GM21529 (cell line): ENCODE data around the gene SYNE1.
"Not testable (repeated sequence)": the region's sequence is repeated elsewhere in the genome, so short reads cannot be mapped to it uniquely, and the experiment has no call there.

Source experiments
- ATAC-seq: cut with Tn5 transposase; IDR thresholded peaks from one replicate; pipeline ENCODE4 v1.9.1; 2021; ENCODE audit not compliant: unreplicated experiment

SYNE1 gene

DNA sequence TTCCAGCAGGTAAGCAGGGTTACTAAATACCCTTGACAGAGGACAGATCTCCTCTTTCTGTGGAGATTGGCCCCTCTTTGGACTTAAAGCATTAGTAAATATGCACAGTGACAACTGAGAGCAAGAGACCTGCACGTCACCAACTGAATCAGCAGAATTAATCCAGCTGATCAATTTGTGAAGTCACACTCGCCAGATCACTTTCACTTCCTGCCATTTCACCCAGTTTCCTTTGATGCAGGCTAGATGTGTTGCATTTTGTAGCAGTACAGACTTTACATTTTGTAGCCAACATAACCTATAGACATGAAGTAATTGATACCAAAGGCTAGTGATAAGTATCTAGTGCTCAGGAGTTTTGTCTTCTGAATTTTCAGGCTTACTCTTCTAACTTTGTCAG lies 11.9 kb downstream of the SYNE1 start:
- no peak for ATAC-seq

DNA sequence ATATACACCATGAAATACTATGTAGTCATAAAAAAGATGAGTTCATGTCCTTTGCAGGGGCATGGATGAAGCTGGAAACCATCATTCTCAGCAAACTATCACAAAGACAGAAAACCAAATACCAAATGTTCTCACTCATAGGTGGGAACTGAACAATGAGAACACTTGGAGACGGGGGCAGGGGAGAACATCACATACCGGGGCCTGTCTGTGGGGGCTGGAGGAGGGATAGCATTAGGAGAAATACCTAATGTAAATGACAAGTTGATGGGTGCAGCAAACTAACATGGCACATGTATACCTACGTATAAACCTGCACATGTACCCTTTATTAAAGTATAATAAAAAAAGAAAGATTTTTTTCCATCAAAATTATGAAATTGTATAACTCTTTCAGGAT lies 22.4 kb downstream of the SYNE1 start:
- not testable (repeated sequence) for ATAC-seq

DNA sequence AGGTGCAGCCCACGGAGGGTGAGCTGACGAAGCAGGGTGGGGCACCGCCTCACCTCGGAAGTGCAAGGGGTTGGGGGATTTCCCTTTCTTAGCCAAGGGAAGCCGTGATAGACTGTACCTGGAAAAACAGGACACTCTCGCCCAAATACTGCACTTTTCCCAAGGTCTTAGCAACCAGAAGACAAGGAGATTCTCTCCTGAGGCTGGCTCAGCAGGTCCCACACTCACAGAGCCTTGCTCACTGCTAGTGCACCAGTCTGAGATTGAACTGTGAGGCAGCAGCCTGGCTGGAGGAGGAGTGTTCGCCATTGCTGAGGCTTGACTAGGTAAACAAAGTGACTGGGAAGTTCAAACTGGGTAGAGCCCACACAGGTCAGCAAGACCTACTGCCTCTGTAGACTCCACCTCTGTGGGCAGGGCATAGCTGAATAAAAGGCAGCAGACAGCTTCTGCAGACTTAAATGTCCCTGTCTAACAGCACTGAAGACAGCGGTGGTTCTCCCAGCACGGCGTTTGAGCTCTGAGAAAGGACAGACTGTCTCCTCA lies 28.0 kb downstream of the SYNE1 start:
- ATAC-seq, result no peak

DNA sequence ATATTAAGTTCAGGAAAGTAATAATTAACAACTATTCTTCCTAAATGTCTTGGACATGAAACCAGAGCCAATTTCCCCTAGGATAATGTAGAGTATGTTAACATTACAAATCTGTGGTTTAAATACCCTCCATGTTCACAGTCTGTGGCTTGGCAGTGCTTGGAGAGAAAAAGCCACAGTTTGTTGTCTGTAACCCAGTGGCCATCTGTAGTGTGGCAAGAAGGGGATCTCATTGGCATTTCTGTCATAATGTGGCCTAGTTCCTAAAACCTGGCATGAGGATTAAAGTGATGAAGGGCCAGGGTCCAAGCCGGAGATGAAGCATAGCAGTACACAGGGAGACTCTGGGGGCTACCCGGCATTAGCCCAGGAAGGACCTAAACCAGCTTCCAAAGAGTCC lies 31.2 kb downstream of the SYNE1 start:
- ATAC-seq, result no peak

DNA sequence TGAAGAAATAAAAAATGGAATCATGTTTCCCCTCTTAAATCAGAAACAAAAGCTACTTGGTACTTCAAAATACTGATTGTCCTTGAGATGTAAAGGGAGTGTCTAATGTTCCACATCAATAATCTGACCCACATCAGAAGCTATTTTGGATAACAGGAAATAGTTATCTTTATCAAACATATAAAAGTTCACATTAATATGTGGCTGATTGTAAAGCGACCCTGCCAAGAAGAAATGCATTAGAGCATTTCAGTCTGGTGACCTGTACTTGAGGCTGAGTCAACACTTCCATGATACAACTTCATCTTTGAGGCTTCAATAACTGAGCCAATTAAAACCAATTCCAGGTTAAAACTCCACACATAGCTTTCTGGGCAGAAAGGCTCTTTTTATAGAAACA lies 31.8 kb downstream of the SYNE1 start:
- ATAC-seq, result no peak

DNA sequence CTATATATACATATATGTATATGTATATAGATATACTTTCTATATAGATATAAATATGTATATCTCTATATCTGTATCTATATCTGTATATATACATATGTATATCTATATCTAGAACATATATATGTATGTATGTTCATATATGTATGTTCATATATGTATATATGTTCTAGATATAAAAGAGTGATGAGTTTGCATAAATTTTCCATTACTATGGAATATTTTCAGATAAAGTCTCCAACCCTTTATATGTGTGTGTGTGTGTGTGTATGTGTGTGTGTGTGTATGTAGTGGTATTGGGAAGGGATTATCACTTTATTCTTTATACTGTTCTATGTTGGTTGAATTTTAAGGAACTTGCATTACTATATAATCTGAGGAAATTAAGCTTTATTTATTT lies 33.3 kb downstream of the SYNE1 start:
- no peak for ATAC-seq

DNA sequence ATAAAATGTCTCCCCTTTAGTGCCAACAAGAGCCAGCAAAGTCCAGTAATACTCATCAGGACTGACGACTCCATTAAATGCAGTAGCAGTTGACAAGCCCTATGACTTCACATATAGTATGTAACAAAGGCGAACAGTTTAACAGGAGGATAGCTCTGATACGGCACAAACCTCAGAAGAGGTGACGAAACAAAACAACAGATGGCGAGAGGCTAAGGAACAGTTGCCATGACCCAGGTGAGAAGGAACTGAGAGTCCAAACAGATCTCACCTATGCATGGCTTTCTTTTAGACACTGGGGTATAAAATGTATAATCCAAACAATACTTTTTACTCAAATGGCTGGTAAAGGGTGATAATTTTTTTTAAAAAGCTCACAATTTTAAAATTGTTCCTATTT lies 37.1 kb downstream of the SYNE1 start:
- ATAC-seq, result no peak

DNA sequence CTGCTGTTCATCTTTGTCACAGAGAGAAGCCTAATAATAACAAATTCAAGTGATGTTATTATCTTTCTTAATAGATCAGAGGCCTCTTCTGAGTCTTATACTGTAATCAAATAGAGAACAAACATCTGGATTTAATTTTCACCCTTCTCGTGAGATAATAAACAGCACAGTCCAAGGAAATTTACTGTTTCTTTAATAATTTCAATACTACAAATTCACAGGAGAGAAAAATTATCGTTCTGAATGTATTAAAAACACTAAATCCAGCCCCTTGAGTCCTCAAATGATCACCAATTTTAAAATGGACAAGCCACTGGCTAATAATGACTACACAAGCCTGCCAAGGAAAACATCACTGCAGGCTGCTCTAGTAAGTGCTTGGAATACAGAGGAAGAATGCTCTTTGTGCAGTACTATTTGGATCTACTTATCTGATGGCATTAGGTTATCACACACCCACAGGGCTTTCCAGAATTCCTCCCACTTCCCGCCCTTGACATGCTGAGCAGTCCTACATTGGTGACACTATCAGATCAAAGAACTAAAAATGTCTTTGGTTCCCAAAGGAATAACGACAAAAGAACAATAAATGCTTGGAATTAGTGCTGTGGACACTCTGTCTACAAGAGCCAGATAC lies 38.1 kb downstream of the SYNE1 start:
- ATAC-seq, result no peak

DNA sequence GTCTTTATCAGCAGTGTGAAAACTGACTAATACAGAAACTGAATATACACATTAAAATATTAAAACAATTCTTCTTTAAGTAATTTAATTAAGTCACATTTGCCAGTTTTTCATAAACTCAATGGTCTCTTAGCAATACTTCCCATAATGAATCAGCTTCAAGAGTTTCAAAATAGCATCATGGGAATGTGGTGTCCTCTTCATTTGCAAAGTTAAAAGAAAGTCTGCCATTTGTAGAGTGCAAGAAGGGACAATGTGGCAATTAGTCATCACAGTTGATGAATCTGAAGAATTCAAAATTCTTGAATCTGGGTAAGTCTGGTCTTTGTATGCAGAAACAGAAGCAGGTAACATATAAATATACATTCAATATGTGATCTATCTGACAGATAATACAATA lies 38.7 kb downstream of the SYNE1 start:
- ATAC-seq, result no peak

DNA sequence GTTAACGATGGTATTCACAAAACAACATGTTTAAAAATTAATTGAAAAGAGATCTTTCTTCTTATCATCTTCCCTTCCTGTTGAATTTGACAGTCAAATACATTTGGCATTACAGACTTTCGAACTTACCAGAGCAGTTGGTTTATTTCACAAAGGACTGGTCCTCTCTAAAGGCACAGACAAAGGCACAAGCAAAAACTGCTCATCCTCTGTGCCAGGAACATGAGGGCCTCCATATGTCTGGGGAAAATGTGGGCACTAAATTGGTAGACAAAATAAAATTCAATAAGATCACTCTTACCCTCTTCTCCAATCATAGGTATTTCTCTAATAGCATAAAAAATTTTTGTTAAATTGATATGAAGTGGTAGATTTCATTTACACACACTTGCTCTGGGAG lies 40.4 kb downstream of the SYNE1 start:
- no peak for ATAC-seq

DNA sequence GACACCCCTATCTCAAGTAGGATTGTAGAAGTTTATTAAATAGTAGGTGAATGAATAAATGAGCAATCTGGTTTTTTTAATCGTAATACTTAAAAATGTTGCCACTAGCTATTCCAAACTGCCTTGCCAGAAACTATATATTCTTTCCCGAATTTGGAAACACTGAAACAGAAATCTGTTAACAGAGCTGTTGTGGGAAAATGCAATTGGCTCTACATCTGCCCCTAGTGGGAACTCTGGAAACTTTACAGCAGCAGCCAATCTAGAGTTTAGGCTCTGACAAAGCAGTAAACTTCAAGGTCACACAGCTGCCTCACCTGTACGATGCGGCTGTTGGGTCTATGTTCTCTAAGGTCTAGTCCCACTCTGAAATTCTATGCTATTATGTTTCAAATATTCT lies 41.7 kb downstream of the SYNE1 start:
- ATAC-seq, result no peak

DNA sequence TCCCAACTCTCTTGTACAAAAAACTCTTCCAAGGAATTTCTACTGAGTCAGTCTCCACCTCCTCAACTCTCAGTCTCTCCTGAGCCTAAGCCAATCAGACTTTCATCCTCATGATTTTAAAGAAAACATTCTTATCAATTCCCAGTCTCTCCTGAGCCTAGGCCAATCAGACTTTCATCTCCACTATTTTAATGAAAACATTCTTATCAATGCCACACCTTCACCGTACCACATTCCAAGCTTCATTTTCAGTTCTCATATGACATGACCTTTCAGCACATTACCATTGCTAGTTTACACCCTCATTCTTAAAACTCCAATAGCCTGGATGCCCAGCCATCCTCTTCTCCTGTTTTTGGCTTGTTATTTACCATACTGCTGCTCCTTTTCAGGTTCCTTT lies 42.5 kb downstream of the SYNE1 start:
- ATAC-seq, result no peak

DNA sequence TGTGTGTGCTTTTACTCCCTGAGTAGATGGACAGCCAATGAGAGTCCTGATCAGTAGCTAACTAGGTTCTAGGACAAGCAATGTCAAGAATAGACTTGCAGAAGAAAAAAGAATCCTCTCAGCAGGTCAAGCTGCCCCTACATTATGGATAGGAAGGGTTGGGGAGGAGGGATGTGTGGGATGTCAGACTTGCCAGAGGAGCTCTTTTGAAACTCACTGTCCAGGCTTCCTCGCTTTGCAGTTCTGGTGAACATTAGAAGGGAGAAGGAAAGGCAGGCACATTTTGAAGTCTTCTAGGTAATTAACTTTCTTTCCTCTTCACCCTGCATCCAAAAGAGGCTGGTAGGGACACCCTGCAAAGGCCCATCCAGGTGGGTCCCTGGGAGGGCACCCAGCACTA lies 48.7 kb downstream of the SYNE1 start:
- ATAC-seq, result no peak

DNA sequence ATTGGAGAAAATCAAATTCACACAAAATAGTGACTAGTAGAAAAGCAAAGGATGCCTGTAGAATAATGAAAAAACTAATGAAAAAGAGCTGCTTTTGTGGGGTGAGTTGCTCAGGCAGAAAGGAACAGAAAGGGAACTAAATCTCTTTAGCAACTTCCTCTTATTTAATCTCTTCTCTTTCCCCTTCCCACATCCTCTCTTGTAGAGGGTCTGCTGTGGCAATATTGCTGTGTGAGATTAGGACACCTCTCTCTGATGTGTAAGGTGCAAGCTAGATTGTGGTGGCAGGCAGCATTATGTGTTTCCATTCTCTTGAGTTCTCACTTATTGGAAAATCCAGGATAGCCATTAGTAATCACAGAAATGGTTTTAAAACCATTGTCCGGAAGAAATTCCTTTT lies 49.7 kb downstream of the SYNE1 start:
- ATAC-seq, result no peak

DNA sequence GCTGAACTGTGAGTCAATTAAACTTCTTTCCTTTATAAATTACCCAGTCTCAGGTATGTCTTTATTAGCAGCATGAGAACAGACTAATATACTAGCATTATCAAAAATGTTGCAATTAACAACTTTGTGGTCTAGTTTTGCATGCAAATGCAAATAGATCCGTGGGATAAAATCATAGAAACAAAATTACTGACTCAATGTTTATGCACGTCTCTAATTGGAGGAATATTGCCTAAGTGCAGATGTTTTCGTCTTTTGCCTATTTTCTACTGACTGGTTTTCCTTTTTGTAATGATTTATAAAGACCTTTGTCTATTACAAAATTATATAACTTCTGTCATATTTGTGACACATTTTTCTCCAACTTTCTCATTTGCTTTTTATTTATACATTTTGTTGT lies 51.9 kb downstream of the SYNE1 start:
- no peak for ATAC-seq

DNA sequence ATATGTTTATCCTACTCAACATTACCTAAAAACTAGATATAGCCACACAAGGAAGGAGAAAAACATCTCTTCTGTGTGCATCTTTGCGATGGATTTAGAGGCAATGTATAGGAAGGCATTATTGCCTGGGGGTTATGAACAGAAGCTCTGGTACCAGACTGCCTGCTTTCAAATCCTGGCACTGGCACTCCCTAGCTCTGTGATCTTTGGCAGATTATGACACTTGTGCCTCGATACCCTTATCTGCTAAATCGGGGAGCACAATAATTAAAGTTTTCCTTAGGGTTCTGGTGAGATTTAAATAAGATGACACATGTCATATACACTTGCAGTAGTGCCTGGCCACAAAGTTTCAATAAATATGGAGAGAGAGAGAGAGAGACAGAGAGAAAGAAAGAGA lies 53.3 kb downstream of the SYNE1 start:
- no peak for ATAC-seq

DNA sequence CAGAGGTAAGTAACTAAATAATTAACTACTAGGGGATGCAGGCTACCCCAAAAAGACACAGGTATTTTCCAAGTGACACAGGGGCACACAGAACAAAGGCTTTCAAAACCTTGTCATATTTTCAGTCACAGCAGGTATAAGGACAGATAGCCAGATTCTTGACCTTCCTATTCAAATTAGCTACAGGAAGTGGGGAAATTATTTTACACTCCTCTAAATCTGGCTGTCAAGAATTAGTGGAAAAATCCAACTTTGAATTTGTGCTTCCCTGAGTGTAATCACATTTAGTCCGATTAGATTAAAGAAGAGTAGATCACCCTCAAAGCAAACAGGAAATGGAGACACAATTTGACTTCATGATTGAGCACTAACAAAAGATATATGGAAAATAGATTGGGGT lies 60.6 kb downstream of the SYNE1 start:
- ATAC-seq, result no peak

DNA sequence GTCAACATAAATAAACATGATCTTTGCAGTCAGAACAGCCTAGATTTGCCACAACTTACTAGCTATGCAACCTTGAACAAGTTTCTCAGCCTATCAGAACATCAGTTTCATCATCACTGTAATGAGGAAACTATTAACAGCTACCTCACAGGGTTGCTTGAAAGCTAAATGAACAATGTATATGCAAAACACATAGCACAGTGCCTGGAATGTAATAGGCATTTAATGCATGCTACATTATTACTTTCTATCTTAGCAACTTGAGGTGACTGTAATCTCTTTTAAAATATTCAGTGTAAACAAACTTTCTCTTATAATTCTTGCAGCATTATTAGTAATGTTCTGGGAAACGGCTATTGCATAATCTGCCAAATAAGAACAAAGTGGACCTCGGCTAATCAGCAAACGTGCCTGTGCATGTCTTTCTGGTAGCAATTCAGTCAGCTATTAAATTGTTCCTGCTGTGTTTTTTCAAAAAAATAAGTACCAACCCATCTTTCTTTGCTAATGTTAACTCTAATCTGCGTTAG lies 61.5 kb downstream of the SYNE1 start:
- ATAC-seq, result no peak

DNA sequence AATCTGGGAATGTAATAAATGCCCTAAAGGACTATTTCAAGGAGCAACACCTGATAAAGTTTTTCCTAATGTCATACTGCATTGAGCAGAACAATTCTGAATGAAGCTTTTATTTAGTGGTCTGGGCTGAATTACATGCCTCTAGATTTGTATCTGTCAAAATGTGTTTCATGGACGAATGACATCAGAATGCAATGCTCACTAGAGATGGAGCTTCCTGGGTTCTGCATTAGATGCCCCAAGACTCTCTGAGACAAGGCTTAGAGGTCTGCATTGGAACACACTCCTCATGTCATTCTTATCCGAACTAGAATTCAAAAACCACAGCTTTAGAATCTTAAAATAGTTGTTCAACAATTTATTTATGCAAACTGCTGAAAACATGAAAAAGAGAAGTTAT lies 62.0 kb downstream of the SYNE1 start:
- no peak for ATAC-seq

DNA sequence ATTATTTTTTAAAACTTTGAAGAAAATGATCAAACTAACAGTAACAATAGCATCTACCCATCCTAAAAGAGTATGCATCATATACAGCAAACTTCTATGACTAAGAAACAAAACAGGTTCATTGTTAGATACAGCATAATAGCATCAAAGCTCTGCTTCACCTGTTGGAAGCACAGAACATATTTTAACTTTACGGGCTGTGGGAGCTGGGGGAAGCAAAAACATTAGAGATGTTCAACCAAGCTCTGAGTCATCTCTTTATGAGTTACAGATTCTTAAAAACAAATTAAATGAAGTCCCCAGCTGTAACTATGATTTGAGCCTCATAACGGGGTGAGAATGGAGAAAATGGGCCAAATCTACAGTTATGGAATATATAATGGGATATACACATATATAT lies 63.4 kb downstream of the SYNE1 start:
- no peak for ATAC-seq

DNA sequence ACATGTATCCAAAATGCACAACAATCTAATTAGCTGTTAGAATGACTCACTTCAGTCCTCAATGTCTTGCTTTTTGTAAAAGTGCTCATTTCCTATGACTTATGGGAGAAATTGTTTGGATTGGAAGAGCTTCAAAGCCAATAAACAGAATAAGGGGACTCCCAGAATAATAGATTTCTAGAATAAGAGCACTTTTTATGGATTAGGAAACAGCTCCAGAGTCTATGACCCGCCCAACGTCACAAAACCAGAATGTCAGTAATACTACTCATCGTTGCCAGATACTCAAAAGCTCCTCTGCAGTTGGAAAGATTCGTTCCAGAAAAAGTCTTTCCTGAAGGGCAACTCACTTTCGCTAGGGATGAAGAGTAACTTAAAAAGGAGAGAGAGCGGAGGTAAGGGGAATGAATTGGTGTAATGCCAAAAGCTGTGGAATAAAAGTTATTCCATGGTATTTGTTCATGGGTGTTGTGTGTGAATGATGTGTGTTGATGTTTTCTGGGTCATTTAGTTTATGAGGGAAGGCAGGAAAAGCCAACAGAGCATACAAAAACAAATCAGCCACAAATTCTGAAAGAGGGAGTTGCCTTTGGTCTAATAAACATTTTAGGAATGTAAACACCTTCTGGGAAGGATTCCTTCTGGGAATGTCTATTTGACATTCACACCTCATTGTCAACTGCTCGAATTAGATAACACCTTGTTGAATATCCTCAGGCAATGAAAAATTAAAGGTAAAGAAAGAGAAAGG lies 64.6 kb downstream of the SYNE1 start:
- no peak for ATAC-seq

DNA sequence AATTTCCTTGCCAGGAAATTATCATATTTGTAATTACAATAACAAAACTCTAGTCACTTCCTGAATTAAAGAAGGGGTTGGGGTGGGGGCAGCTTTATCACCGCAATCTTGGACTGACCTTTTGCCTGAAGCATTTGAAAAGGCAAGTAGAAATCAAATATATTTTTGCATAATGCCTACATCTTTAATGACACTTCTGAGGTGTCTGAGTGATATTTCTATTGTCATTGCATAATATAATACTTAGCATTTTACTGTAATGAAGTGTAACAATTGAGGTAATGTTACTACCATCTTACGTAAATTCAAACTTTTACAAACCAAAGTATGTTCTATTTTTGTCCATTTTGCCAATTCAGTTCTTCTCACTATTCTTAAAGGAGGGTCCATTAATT lies 65.2 kb downstream of the SYNE1 start:
- no peak for ATAC-seq

DNA sequence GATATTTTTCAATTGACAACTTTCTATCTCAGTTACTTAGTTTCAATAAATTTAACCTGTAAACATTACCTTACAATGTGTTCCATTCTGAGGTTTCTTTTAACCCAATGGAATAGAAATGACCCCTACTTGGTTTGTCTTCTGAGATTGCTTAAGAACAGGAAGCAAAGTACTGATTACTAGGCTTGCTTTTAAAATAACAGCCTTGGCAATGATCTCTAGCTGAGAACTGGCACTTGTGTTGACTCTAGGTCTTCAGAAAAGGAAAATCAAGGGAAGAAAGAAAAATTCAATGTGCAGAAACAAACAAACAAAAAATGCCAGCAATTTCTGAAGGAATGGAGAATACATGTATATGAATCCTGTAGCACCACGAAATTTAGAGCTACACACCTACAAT lies 66.1 kb downstream of the SYNE1 start:
- no peak for ATAC-seq
